HG03066 (cell line): ENCODE data around the gene ZBTB20.
"Not testable (repeated sequence)": the region's sequence is repeated elsewhere in the genome, so short reads cannot be mapped to it uniquely, and the experiment has no call there.

Experiments
- ATAC-seq: cut with Tn5 transposase; IDR thresholded peaks from one replicate; pipeline ENCODE4 v1.9.1; 2021; ENCODE audit warnings: low read depth; ENCODE audit not compliant: unreplicated experiment

The ZBTB20 gene

GRCh38 chr3:115148142-115148790 lies 1.2 kb upstream of the ZBTB20 start:
- ATAC-seq, result peak; percentile 0

- peak; percentile 74 for ATAC-seq
Observed at GRCh38 chr3:115147329-115148141, 447 bp upstream of the ZBTB20 start.

- no peak for ATAC-seq
Observed at GRCh38 chr3:115146032-115146417, 1.1 kb downstream of the ZBTB20 start.

DNA sequence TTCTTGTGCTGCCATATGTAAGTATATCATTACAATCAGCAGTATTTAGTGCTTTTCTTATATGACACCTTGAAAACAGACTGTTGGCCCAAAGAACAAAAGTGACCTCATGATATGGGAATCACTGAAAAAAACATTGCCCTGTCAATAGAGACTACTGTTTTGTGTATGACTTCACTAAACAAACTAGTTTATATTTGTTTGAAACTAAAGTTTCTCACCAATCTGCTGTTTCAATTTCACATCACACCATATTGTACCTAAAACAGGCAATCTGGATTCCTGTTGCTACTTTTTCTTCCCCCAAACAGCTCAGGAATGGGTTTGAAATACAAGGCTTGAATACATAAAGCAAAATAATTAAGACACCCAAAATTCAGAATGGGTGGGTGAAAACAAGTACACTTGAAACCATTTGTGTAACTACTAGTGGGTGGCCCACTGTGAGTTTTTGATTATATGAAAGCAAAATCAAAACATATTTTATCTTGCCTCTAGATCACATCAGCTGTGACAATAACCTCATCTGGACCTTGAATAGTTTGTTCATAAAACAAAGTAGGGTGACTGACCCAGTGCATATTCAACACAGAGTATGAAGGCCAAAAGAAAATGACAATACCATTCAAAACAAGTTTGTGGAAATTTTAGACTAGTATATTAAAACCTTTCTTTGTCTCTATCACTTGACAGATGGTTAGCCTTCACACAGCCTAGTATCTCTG lies 5.9 kb downstream of the ZBTB20 start:
- peak; percentile 66 for ATAC-seq

- no peak for ATAC-seq
Observed at GRCh38 chr3:115139072-115139471, 8.0 kb downstream of the ZBTB20 start.

DNA sequence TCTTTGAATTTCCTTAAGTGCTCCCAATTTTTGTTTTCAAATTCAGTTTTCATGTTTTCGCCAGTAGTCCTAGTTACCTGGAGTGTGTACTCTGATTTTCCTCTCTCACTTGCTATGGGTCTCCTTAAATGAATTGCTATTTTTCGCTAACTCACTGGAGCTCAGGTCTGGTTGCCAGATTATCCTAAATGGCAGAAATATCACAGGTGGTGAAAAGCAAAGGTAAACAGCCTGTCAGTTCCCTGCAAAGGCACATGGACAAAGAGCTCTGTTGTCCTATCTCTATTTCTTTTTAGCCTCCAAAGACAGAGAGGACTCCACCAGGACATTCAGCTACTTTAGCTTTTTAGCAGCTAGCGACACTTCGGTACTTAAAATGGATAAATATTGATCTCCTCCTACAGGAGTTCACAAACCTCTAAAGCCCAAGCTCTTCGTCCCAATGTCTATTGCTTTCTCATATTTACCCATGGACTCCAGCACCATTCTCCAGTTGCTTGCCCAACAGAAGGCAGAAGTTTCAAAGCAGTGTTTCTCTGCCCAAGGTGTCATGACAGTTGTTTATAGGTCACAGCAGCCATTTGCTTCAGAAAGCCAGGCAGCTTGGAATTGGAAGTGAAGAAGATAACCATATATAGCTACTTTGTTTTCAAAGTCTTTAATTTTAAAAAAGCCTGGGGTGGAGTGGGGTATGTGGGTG lies 12.3 kb downstream of the ZBTB20 start:
- no peak for ATAC-seq

- no peak for ATAC-seq
Observed at GRCh38 chr3:115127208-115127607, 19.9 kb downstream of the ZBTB20 start.

DNA sequence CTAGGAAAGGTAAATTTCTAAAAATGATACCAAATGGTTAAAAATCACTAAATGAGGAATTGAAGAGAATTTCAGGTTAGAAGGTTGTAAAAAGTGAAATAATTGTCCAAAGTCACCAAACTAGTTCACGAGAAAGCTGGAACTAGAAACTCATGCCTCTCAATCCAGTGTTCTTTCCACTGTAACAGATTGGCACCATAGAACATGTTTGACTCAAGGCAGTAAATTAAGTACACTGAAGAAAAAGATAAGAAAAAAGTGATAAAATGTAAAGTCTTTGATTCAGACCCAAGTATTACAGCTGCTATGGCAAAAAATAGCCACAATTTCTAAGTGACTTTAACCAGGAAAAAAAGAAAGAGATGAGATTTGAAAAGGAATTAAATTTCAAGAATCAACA lies 26.5 kb downstream of the ZBTB20 start:
- ATAC-seq, result no peak

- ATAC-seq, result no peak
Observed at GRCh38 chr3:115113367-115113766, 33.7 kb downstream of the ZBTB20 start.

DNA sequence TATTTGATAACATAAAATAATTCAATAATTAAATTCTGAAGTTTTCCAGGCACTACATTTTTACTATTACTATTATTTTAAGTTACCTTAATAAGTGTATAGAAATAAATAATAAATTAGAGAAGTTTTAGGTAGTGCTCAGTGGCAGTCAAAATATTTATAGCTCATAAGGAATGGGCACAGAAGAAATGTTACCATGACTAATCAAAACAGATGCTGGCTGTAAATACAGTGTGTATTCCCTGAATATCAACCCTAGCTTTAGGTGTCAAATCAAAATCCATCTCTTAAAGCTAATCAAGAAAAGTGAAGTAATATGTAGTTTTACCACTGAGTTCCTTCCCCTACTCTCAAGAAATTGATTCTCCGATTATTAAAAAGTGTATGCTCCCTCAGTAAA lies 35.5 kb downstream of the ZBTB20 start:
- no peak for ATAC-seq

DNA sequence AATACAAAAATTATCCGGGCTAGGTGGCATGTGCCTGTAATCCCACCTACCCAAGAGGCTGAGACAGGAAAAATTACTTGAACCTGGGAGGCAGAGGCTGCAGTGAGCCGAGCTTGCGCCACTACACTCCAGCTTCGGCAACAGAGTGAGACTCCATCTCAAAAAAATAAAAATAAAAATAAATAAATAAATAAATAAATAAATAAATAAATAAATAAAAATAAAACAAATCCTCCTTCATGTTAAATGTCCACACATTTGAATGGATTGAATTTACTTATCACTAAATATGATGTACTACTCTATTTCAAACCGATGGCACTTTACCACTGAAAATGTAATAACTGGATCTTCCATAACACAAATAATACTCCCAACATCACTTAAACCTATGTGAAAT lies 36.3 kb downstream of the ZBTB20 start:
- no peak for ATAC-seq

DNA sequence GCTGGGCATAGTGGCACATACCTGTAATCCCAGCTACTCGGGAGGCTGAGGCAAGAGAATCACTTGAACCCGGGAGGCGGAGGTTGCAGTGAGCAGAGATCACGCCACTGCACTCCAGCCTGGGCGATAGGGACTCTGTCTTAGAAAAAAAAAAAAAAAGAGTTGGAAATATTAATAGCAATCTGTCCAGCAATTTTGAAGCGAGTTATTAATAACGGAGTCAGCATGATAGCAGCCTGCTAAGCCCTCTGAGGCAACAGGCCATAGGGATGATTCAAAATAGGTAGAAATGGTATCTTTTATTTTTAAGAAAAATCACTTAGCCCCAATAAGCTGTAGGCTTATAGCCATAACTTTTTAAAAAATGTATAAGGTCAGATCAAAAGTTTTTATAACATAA lies 37.0 kb downstream of the ZBTB20 start:
- ATAC-seq, result not testable (repeated sequence)

GRCh38 chr3:115108614-115109013 lies 38.5 kb downstream of the ZBTB20 start:
- no peak for ATAC-seq

- no peak for ATAC-seq
Observed at GRCh38 chr3:115102046-115102445, 45.0 kb downstream of the ZBTB20 start.

DNA sequence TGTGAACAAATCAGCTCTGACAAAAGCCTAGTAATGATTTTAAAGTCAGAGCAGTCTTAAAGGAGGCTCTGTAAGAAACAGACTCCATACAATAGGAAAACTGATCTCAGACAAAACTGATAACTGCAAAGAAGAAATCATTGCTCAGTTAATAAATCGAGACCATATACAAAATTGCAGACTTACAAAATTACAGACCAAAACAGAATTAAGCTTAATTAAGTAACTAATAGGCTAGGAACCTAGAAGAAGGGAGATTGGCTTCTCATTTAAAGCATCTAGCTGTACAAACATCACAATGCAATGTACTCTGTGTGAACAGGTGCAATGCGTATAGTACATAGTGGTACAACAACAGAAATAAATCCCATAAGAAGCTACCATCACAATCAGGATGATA lies 46.3 kb downstream of the ZBTB20 start:
- ATAC-seq, result no peak

DNA sequence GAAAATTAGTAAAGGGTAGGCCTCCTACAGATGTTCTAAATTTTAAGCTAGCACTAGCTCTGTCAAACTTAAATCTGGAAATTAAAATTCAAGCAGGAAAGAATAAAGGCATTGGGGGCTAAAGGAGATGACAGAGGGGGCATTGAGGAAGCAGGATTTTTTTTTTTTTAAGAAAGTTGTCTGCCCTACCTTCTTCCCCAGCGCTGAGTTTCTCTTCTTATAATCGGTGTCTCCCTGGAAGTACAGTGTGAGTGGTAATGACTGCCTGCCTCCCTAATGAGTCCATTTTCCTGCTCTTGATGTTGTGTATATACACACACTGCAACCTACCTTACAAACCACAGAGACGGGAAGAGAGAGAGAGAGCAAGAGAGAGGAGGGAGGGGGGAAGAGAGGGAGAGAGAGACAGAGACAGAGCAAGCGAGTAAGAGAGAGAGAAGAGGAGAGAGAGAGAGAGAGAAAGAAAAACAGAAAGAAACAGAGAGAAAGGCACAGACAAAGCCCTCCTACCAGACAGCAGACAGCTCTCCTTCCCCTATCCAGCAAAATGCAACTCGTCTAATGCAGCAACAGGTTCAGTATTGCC lies 47.0 kb downstream of the ZBTB20 start:
- ATAC-seq, result peak; percentile 84

DNA sequence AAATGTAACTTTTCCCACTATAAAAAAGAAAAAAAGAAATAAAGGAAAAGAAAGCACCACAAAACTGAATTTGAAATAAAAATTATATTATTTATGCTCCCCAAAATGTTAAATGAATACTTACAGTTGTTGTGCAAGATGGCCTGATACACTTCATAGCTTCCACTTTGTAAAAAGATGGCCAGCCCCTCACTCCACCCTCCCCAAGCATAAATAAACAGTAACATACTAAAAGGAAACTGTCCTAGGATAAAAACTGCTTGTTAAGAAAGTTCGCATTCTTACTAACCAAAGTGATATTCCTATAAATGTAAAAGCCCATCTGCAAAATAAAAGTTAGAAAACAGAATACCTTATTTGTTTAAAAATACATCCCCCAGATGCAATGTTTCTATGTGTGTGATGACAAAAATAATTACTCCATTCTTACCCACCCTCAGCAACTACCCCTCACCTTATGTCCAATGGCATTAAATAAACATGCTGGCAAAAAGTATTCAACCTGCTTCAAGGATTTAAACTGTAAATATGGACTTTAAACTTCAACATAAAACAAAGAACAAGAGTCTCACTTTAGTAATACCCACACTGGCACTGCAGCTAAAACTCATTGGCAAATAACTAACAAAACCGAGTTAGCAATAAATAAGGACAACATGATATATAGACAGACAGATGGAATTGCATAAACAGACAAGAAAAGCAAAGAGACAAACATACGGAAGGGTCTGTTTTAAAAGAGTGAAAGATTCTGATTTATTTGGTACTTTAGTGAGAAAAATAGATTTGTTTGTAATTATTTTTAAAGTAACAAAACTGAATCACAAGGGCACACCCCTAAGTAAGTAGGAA lies 47.7 kb downstream of the ZBTB20 start:
- ATAC-seq, result no peak

DNA sequence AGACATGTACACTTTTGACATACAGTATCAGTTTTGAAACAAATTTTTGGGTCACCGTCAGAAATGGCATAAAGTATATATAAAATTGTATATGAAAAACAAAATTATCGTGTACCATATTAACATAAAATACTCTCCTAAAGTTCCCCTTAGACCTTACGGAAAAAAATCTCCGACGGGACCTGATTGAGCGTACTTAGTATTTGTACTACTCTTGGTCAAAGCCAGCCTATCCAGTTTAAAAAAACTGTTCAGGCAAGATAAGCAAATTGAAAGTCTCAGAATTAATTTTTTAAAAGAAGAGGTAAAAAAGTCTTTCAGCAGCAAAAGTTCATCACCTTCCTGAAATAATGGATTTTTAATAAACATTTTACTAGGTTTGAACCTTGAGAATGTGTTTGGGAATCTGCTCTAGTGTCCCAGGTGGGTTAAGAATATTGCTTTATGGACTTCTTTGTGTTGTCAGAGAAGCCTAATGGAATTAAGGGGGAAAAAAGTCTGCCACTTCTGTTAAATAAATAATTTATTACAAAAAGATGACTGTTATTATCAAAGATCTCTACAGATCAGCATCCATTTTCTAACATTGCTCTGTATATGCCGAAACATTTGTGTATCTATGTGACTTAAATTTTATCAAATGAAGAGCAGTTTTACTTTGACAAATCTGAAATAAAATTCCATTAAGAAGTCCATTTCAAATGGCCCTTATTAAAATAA lies 48.6 kb downstream of the ZBTB20 start:
- no peak for ATAC-seq

DNA sequence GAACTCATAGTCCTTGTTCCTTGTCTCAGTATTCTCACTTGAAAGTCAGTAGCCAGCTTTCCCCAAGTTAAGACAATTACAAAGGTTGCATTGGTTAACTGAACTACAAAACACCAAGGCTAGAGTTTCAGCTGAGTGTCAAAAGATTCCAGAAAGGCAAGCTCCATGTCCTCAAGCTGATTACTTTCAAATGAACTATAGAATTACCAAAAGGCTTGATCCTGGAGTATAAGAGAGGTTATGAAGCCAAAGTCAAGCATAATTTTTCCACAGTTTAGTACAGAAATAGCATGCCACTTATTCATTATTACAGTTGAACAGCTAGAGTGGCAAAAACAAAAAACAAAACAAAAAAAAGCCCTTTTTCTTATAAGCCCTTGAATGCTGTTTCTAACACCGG lies 51.9 kb downstream of the ZBTB20 start:
- no peak for ATAC-seq
